ENCODE measurements around the gene UGT1A4. TPM values are rescaled to one million over a fixed set of nuclear protein-coding genes. Genes with fewer than 3 reads are reported as not detected.

UGT1A4 gene
- total RNA-seq, 1 experiment from 2014 or later, result not detected

DNA sequence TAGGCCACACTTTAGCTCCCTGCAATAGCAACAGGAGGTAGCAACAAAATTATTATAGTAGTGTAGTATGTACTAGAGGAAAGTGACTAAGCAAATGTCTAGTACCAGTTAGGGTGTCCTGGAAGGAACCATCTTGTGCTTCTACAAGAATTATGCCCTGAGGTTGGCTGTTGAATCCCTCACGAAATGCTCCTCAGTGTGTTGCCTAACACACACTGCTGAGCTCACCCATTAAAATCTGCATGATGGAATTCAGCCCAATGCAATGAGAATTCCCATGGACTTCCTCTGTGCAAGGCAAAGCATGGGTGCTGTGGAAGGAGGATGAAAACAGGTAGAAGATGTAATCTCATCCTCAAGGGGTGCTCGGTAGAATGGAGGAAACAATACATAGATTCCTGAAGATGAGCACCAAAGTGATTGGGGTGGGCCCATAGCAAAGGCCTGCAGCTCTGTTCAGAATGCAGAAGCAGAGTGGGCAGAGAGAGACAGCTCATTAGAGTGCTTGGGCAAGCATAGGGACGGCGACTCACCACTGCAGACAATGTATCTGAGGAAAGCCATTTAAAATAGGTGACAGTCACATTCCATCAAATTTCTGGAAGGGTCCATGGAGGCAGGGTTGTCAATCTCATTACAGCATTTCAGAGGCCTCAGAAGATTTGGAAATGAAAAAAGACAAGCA, 38.0 kb upstream of the UGT1A4 start:
- no peak overlapping the region for H3K4me3 Mint-ChIP-seq
- H3K79me1 ChIP-seq (ENCODE audit: insufficient read depth, low read depth, low read length, poor library complexity, severe bottlenecking), result no peaks in the 10 kb centered on the region
- no peak overlapping the region for H2AFZ ChIP-seq (ENCODE audit: low read length)
- no peak overlapping the region for H3K27ac ChIP-seq (ENCODE audit: insufficient read length, low read depth, low read length)
- no peaks in the 10 kb centered on the region for H3K4me1 Mint-ChIP-seq
- TF ChIP-seq, protein P1, sequence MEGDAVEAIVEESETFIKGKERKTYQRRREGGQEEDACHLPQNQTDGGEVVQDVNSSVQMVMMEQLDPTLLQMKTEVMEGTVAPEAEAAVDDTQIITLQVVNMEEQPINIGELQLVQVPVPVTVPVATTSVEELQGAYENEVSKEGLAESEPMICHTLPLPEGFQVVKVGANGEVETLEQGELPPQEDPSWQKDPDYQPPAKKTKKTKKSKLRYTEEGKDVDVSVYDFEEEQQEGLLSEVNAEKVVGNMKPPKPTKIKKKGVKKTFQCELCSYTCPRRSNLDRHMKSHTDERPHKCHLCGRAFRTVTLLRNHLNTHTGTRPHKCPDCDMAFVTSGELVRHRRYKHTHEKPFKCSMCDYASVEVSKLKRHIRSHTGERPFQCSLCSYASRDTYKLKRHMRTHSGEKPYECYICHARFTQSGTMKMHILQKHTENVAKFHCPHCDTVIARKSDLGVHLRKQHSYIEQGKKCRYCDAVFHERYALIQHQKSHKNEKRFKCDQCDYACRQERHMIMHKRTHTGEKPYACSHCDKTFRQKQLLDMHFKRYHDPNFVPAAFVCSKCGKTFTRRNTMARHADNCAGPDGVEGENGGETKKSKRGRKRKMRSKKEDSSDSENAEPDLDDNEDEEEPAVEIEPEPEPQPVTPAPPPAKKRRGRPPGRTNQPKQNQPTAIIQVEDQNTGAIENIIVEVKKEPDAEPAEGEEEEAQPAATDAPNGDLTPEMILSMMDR (conservative IDR thresholded peaks at IDR 0.05), result no peak
- H3K27me3 ChIP-seq (ENCODE audit: insufficient read depth, low read length), result no peaks in the 10 kb centered on the region
- no peak overlapping the region for H2BK15ac ChIP-seq (ENCODE audit: low read depth, low read length)
- H3K4ac ChIP-seq (ENCODE audit: low read depth, low read length), result no peak overlapping the region
- no peak overlapping the region for H4K8ac ChIP-seq (replicated peaks; ENCODE audit: insufficient read length, low read depth, low read length)
- H3K14ac ChIP-seq (ENCODE audit: insufficient read depth, low read length), result no peak overlapping the region
- no peak overlapping the region for H2BK5ac ChIP-seq (ENCODE audit: insufficient read length, low read length)
- no peak overlapping the region for H4K5ac ChIP-seq (ENCODE audit: insufficient read length, low read depth, low read length)
- H3K9me3 ChIP-seq (ENCODE audit: control insufficient read depth, low read depth, low read length), result no peaks in the 10 kb centered on the region
- no peak overlapping the region for H3T11ph ChIP-seq (ENCODE audit: low read length)
- no peaks in the 10 kb centered on the region for H3K79me2 ChIP-seq (ENCODE audit: insufficient read depth, low read length)
- no peak overlapping the region for H3K9ac ChIP-seq (ENCODE audit: extremely low read depth, insufficient read length, low read length)
- H3K18ac ChIP-seq (ENCODE audit: insufficient read length, low read depth, low read length), result no peak overlapping the region
- DNase-seq, result no peak
- no peak overlapping the region for H2AK5ac ChIP-seq (ENCODE audit: insufficient read length, low read length)
- H4K91ac ChIP-seq (ENCODE audit: insufficient read length, low read depth, low read length), result no peak overlapping the region
- no peaks in the 10 kb centered on the region for H3K23me2 ChIP-seq (ENCODE audit: insufficient read length, low read depth, low read length, poor library complexity, severe bottlenecking)
- no peaks in the 10 kb centered on the region for H3K36me3 Mint-ChIP-seq (ENCODE audit: insufficient read depth in 1 of 3, low read depth in 3 of 3)
- no peaks in the 10 kb centered on the region for H3K4me1 ChIP-seq (ENCODE audit: insufficient read depth, low read length)
- no peaks in the 10 kb centered on the region for H4K20me1 ChIP-seq (ENCODE audit: control insufficient read depth, insufficient read depth, insufficient read length)
- H3K56ac ChIP-seq (ENCODE audit: insufficient read length, low read depth, low read length), result no peak overlapping the region
- H3K23ac ChIP-seq (ENCODE audit: insufficient read length, low read depth, low read length), result no peak overlapping the region
- no CpG with 5 or more reads among the region's 4 CpGs for WGBS (ENCODE audit: extremely low coverage, insufficient read length, low lambda C conversion rate)
- H3K4me2 ChIP-seq (ENCODE audit: insufficient read depth, insufficient read length, low read length), result no peak overlapping the region
- H2BK12ac ChIP-seq (ENCODE audit: insufficient read length, low read depth, low read length), result no peak overlapping the region
- H3K9me3 Mint-ChIP-seq, result no peaks in the 10 kb centered on the region
- H2BK20ac ChIP-seq (ENCODE audit: low read depth, low read length, poor library complexity, severe bottlenecking), result no peak overlapping the region
- no peak overlapping the region for H2BK120ac ChIP-seq (ENCODE audit: low read depth, low read length, poor library complexity, severe bottlenecking)
- H3K27me3 Mint-ChIP-seq (ENCODE audit: low read depth), result peaks cover 3% of the 10 kb centered on the region; the same call in 1 of the 2 replicates
- H3K27ac Mint-ChIP-seq, result no peak overlapping the region; a peak in 1 of 7 replicates
